GM21423 (cell line): ENCODE measurements around the gene VAMP1.

Experiments
- ATAC-seq: cut with Tn5 transposase; IDR thresholded peaks from one replicate; pipeline ENCODE4 v1.9.1; 2021; ENCODE audit warnings: mild to moderate bottlenecking, moderate library complexity; ENCODE audit not compliant: unreplicated experiment

Gene VAMP1

DNA sequence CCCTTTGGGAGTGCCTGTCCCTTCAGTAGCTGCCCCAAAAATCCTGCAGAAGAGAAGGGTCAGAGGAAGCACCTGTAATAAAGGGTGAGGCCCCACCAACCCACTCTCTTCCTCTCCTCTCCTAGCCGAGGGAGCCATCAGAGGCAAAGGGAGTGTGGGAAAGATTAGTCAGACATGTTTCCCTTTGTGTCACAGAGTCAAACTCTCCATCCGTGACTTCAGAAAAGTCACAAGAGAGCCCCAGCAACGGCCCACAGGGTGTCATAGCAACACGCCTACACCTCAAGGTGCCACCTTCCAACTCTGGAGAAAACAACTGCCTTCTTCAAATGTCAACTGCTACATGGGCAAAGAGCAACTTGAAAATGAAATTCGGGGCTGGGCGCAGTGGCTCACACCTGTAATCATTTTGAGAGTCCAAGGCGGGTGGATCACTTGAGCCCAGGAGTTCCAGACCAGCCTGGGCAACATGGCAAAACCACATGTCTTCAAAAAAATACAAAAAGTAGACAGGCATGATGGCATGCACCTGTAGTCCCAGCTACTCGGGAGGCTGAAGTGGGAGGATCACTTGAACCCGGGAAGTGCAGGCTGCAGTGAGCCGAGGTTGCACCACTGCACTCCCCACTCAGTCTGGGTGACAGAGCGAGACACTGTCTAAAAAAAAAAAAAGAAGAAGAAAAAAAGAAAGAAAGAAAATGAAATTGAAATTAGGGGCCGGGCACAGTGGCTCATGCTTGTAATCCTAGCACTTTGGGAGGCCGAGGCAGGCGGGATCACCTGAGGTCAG is 43.4 kb downstream of the VAMP1 start:
- peak; percentile 61 for ATAC-seq

GRCh38 chr12:6425590-6426531 is 44.6 kb downstream of the VAMP1 start:
- no peak for ATAC-seq

GRCh38 chr12:6424866-6425265 is 45.6 kb downstream of the VAMP1 start:
- ATAC-seq, result no peak

DNA sequence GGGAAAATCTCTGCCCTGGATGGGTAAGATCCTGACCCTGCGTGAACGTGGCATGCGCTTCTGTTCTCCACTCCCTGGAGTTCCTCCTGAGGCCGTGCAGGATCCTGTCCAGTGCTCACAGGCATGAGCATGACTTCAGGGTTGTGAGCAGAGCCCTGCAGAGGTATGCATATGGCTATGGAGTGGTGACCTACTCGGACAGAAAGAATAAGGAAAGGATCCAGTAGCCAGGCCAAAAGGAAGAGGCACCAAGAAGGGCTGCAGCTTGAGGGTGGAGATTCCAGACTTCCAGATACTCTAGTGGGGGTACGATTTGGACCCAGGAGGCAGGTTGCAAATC is 46.5 kb downstream of the VAMP1 start:
- ATAC-seq, result no peak

GRCh38 chr12:6423267-6424007 is 47.0 kb downstream of the VAMP1 start:
- ATAC-seq, result peak; percentile 45

DNA sequence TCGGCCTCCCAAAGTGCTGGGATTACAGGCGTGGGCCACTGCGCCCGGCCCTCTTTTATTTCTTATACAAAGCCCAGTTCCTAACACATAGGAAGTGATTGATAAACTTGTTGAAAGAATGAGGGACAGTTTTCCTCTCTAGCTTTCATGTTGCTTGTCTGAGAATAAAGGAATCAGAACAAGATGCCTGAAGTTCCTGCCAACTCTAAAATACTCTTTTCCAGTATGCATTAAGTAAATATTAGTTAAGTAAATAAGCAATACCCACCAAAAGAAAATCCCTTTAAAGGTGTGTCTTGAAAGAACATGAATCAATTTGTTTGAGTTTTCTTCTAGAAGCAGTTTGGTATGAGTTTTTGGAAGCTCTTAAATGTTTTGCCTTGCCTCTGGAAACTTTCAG is 50.1 kb downstream of the VAMP1 start:
- no peak for ATAC-seq

- no peak for ATAC-seq
These were observed 51.7 kb downstream of the VAMP1 start for GRCh38 chr12:6418796-6419195.

GRCh38 chr12:6416596-6416995 is 53.9 kb downstream of the VAMP1 start:
- ATAC-seq, result no peak
